UCSD-AML1 (cell line): ENCODE measurements around the gene RERE.
"Not testable (repeated sequence)": the region's sequence is repeated elsewhere in the genome, so short reads cannot be mapped to it uniquely, and the experiment has no call there.

Experiments
- DNase-seq: peaks from one replicate; lab custom pipeline; 2025; ENCODE audit not compliant: unreplicated experiment; lab: John Stamatoyannopoulos, UW

Gene RERE

DNA sequence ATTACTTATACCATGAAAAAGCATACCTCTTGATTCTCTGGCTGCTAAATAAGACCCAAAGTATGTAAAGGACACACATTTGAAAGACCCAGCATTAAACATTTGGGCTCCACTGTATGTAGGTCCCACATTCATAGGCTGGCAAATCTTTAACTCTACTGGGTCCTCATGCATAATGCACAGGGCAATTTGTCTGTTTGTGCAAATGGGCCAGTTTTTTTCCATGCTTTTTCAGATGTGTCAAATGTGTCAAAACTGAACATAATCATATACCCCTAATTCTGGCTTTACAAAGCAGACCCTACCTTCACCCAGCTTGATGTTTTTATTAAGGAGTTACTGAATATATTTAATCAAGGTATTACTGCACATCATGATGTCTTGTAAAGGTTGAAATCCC, 63.7 kb downstream of the RERE start:
- DNase-seq: no peak

DNA sequence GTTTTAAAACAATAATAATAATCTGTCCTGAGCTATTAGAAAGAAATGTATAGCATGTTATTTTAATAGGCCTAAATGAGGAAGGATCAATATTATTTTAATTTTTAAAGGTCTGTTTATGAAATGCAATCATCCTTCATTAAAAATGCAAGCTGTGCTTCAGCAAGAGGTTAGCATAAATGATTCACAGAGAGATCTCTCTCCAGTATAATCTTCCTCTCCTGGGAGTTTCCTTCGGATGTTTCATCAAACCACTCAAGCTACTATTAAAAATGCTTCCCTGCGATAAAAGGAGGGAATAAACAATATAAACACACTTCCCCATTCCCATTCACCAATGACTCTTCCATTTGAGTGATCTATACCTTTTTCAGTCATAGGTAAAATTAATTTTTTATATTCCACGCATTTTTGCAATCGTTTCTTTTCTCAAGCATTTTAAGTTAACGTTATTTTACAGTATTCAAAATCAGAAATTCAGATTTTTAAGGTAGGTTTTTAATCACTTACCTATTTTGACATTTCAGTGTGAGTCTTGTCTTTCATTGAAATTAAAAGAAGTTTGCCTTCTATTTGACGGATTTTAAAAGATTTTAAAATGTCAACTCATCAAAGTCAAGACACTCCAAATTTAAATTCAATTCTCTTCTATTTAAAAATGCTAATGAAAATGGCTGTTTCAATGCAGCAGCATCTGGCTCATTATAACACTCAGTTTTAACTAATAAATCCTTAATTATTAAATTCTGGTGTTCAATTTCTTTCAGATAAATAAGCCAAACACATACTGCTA, 64.3 kb downstream of the RERE start:
- DNase-seq: no peak

DNA sequence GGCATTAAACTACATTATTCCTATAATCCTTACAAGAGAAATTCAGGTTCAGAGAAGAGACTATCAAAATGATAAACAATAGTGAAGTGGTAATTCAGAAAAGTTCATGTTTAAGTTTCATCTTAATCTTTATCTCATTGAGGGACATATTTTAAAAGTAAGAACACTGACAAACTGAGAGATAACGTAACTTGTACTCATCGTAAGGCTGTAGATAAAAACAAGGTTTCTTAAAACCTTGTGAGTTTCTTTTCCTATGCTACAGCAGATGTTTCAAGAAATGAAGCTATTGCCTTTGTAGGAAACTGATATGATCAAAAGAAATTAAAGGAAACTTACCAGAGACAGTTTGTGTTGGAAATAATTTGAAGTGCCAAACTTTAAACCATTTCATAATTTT, 65.0 kb downstream of the RERE start:
- no peak for DNase-seq

DNA sequence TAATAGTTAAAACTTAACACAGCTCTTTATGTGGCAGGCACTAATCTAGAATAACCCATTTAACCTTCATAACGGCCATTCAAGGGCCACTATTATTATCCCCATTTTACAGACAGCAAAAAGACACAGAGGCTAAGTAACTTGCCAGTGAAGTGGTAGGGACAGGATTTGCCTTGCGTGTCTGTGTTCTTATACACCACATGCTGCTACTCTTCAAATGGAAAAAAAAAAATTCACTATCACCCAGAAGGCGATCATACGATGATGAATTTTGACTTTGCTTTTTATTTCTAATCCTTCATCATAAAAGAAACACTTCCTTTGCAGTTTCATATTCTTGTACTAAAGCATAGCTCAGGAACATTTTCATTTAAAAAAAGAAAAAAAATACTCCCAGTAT, 65.5 kb downstream of the RERE start:
- no peak for DNase-seq

DNA sequence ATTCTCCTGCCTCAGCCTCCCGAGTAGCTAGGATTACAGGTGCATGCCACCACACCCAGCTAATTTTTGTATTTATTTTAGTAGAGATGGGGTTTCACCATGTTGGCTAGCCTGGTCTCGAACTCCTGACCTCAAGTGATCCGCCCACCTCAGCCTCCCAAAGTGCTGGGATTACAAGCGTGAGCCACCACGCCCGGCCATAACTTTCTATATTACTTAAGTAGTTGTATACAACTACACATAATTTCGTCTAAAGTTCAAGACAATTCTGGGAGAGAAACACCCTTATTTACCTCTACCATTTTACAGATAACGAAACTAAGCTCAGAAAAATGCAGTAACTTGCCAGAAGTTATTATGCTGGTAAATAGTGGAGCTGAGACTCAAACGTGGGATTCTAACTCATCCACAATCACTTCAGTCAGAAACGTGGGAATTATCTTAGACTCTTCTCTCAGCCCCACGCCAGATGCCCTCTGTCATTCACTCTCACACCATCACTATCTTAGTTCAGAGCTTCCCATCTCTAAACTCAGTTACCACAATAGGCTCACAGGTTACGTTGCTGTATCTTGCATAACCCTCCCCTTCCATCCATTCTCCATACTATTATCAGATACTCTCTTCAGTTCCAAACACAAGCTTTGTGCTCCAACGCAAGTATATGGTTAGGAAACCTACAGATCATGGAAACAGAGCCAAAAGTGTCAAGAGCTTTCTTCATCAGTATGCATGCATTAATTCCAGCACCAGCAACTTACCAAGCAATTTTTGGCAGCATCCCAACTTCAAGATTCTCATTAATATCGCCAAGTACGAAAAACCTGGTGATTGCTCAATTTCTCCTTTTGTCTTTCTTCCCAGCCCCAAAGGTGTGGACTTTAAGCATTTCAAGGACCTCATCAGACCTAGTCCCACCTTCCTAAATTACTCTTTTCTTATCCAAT, 69.3 kb downstream of the RERE start:
- DNase-seq: no peak

DNA sequence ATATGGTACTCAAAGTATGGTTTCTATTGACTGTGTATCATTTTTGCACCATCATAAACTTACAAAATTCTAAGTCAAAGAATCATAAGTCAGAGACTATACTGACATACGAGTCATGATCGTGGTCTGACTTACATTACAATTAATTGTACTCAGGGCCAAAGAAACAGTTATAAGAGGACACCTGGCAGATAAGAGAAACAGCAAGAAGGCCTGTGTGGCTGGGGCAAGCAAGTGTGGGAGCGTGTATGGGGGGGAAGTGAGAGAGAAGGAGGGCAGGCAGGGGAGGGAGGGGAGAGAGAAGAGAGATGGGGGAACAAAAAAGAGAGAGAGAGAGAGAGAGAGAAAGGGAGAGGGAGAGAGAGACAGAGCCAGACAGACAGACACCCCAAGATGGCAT, 70.9 kb downstream of the RERE start:
- DNase-seq: no peak

DNA sequence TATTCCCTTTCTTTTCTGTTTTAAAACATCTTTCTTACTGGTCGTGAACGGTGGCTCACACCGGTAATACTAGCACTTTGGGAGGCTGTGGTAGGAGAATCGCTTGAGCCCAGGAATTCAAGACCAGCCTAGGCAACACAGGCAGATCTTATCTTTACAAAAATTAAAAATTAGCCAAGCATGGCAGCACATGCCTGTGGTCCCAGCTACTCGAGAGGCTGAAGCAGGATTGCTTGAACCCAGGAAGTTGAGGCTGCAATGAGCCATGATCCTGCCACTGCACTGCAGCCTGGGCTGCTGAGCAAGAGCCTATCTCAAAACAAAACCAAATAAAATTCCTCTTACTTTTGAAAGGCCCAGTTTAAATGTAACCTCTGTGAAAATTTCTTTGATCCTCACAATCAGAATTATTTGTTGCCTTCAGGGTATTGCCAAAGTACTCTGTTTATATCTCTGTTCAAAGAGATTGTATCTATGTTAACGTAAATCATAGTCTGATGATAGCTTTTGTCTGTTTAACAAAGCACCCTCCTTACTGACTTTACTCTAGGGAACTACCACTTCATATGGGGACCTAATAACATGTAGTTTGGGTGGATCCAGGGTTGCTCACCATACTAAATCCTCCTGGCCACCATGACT, 71.6 kb downstream of the RERE start:
- DNase-seq: no peak

DNA sequence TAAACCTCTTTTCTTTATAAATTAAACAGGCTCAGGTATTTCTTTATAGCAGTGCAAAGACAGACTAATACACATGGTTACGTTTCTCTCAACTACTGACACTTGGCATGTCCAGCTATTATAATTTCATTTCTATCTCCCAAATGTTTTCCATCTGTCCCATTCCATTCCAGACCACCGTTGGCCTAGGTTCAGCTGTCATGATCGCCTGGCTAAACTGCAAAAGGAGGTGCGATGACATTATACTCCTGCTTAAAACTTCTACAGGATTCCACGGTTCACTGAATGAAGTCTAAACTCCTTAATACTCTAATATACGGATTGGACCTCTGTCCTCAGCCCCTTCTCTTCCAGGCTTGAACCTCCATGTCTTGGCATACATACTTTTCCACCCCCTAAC, 72.1 kb downstream of the RERE start:
- no peak for DNase-seq

DNA sequence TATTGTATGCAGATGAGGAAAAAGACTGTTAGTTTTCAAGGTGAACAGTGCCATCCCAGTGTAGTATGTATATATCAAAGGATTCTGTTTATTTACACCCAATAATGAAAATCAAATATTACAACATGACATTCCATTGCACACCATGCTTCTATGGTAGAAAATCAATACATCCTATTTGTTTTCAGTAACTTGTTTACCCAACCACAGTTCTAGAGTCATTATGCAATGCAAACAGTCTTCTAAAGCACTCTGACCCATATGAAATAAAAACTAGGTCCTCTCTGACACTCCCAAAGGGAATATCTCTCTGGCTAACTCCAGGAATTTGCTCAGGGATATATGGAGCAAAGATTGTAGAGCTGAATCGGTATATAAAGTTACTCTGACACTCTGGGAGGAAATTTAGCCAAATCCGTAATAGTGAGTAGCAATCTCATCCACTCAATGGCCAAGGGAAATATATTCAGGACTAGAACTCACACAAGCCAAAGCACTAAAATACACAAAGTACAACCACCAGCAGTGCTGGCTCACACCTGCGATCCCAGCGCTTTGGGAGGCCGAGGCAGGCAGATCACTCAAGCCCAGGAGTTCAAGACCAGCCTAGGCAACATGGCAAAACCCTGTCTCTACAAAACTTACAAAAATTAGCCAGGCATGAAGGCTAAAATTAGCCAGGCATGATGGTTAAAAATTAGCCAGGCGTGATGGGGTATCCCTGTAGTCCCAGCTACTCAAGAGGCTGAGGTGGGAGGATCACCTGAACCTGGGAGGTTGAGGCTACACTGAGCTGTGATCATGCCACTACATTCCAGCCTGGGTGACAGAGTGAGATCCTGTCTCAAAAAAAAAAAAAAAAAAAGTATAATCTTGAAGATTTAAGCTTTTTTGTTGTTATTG, 75.2 kb downstream of the RERE start:
- no peak for DNase-seq

DNA sequence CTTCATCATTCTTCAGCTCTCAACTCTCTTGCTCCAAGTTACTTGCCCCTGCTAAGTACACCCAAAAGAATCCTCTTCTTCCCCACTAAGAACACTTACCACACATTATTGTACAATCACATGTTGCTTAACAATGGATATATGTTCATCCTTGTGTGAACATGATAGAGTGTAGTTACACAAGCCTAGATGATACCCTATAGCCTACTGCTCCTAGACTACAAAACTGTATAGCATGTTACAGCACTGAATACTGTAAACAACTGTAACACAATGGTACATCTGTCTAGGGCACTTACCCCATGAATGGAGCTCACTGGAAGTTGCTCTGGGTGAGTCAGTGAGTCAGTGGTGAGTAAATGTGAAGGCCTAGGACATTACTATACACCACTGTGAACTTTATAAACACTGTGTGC, 77.4 kb downstream of the RERE start:
- DNase-seq: no peak

DNA sequence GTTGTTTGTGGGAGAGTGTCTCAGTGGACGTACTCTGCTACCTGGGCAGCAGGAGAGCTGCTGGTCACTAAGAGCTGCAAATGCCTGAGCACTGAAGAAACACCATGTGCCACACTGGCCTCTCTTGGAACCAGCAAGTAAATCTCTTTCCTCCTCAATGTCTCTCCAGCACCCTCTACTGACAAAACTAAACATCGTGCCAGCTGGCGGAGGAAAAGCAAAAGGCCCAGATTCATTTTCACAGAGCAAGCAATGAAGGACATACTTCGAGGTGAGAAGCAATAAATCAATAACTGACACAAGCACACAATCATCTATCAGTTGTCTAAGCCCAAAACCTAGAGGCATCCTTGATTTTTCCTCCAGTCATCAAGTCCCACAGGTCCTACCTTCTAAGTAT, 78.1 kb downstream of the RERE start:
- no peak for DNase-seq

DNA sequence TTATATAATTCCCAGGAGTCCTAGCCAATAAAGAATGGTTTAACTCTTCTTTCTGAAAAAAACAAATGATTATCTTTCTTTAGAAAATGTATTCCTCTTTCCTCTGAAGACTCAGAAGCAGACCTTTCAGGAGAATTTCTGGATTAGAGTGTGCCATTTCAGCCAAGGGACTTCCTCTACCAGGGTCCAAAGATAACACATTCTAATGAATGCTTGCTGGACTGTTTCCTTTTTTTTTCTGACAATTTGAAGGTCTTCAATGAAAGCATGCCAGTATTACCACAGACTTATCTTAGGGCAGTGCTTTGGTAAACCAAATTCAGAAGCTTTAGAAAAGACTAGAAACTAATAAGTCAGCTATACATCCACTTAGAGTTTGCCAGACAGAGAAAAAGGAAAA, 80.5 kb downstream of the RERE start:
- DNase-seq: no peak

DNA sequence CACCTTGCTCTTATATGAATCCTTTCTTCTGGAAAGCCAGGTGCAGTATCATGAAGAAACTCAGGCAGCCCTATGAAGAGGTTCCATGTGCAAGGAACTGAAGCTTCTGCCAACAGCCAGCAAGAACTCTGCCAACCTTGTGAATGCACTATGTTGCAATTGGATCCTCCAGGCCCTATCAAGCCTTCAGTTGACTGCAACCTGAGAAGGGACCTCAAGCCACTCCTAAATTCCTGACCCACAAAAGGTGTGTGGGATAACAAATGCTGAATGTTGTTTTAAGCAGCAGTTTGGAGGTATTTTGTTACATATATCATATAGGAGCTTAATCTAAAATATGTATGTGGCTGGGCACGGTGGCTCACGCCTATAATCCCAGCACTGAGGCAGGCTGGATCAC, 84.0 kb downstream of the RERE start:
- DNase-seq: no peak

DNA sequence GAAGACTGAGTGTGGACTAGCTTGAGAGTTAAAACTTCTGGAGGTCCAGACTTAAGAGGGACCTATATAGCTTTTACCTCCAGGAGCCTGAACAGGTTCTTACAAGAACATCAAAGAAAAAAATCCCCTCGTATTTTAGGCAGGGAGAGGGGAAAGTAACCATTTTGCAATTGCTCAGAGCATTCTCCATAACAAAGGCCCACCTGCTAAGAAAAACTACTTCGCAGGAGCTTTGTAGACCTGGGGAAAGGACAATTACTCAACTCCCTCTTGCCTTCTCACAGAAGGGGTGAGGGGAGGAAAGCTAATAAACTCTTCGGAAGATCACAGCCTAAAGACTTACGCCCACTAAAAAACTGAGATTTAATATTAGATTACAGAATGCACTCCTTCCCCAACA, 86.3 kb downstream of the RERE start:
- DNase-seq: no peak

DNA sequence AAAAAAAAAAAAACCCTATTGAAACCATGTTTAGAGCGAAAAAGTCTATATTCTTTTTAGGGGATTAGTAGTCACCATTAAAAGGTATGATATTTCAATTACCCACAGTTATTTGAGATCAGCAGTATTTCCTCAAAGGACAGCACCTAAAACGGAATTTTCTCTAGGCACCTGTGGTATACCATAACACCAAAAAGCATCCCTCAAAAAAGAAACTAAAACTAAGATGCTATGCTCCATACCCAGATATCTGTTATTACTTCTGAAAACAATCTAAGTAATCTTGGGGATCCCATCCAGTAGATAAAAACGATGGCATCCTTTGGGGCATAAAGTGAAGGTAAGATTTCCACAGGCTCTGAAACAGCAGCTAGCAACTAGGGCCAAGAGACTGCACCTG, 89.0 kb downstream of the RERE start:
- no peak for DNase-seq

DNA sequence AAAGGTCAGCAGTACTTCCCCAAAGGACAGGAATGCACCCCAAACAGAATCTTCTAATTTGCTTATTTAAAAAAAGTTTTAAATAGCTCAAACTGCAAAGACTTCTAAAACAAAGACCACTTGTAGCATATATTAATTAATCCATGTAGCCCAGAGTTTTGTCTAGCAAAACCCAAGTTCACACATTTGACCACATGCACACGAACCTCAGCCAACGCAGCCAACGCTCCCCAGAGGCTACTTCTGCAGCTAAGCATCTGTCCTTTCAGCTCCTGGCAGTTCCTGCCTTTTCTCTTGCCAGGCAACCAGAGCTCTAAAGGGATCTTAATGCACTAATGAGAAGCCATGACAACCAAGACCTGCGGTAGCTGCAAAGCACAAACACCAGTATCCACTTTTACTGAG, 89.6 kb downstream of the RERE start:
- DNase-seq: no peak

DNA sequence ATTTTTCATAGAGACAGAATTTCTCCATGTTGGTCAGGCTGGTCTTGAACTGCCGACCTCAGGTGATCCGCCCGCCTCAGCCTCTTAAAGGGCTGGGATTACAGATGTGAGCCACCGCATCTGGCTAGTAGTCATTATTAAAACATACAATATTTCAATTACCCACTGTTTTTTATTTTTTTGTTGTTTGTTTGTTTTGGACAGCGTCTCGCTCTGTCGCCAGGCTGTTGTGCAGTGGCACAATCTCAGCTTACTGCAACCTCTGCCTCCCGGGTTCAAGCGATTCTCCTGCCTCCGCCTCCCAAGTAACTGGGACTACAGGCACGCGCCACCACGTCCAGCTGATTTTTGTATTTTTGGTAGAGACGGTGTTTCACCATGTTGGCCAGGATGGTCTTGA, 90.1 kb downstream of the RERE start:
- DNase-seq: not testable (repeated sequence)

DNA sequence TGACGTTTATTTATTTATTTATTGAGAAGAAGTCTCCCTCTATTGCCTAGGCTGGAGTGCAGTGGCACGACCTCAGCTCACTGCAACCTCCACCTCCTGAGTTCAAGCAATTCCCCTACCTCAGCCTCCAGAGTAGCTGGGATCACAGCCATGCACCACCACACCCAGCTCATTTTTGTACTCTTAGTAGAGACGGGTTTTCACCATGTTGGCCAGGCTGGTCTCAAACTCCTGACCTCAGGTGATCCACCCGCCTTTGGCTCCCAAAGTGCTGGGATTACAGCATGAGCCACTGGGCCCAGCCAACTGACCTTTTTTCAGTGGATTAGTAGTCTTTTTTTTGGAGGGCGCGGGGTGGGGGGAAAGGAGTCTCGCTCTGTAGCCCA, 90.6 kb downstream of the RERE start:
- not testable (repeated sequence) for DNase-seq

DNA sequence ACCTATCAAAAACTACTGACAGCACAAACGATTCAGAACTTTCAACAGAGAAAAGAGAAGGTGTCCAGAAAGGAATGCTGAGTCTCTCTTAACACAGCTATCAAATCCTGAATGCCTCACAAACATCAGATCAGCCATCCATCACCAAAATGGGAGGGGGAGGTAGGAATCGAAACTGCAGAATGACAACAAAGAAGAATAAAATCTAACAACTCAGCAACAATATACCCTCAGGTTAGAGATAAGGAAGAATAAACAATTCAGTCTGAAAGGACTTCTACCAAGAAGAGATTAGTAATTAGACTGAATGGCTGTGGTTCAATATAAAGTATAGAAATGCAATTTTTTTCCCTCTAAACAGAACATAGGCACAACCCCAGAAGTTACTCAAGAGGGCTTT, 94.4 kb downstream of the RERE start:
- no peak for DNase-seq

DNA sequence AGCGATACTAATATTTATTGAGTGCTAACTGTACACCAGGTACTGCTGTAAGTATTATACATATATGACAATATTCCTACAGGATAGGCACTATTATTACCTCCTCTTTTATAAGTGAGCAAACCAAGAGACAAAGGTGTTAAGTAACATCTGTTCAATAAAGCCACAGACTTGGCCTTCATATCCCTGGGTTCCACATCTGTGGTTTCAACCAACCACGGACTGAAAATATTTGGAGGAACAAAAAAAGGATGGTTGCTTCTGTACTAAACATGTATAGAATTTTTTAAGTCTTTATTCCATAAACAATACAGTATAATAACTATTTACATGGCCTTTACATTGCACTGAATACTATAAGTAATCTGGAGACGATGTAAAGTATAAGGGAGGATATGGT, 95.1 kb downstream of the RERE start:
- DNase-seq: no peak
